KG1 (cell line): ENCODE results near the gene PARP9.

Source experiments
- DNase-seq: peaks from one replicate; lab custom pipeline; 2025; lab: John Stamatoyannopoulos, UW

PARP9 gene

DNA sequence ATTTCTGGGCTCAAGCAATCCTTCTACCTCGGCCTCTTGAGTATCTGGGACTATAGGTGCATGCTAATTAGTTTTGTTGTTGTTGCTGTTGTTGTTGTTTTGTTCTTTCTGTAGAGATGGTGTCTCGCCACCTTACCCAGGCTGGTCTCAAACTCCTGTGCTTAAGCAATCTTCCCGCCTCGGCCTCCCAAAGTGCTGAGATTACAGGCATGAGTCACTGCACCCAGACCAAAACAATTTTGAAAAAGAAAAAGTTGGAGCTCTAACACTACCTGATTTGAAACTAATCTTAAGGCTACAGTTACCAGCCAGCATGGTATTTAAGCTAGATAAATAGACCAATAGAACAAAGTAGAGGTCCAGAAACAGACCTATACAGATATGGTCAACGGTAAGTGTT, 79.1 kb downstream of the PARP9 start:
- DNase-seq = no peak

DNA sequence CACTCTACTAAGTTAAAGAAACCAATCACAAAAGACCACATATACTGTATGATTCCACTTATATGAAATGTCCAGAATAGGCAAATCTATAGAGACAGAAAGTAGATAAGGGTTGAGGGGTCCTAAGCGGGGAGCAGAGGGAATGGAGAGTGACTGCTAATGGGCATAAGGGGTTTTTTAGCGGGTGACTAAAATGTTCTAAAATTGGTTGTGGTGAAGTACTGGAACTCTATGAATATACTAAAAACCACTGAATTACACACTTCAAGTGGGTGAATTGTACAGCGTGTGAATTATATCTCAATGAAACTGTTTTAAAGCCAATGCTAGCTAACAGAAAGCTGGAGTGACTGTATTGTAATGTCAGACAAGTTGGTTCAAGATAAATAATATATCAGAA, 82.7 kb downstream of the PARP9 start:
- DNase-seq = no peak
